Activated CD4-positive, alpha-beta T cell treated with anti-CD3 and anti-CD28 coated beads, Interleukin-2, amount 10 ng/mL, durations not matched to agents 24 days and 14 days (primary cell): ENCODE measurements around the gene RASGRP4. TPM values are rescaled to one million over a fixed set of nuclear protein-coding genes. Genes with fewer than 3 reads are reported as not detected.
"Not testable (repeated sequence)": the region's sequence is repeated elsewhere in the genome, so short reads cannot be mapped to it uniquely, and the experiment has no call there.

Experiments used
- DNase-seq: peaks from one replicate; pipeline ENCODE4 v3.0.0; 2022
- H3K27ac Mint-ChIP-seq: one replicate; pipeline ENCODE4 v1.8.0; 2022; ENCODE audit warnings: mild to moderate bottlenecking, mixed read lengths
- H3K27me3 Mint-ChIP-seq: one replicate; pipeline ENCODE4 v1.8.0; 2022; ENCODE audit warnings: mixed read lengths
- H3K36me3 Mint-ChIP-seq: one replicate; pipeline ENCODE4 v1.8.0; 2022; ENCODE audit warnings: low read depth, mild to moderate bottlenecking, mixed read lengths
- H3K4me1 Mint-ChIP-seq: one replicate; pipeline ENCODE4 v1.8.0; 2021; ENCODE audit warnings: mixed read lengths
- H3K4me3 Mint-ChIP-seq: one replicate; pipeline ENCODE4 v1.8.0; 2022; ENCODE audit warnings: mild to moderate bottlenecking, moderate library complexity, mixed read lengths
- H3K9me3 Mint-ChIP-seq: one replicate; pipeline ENCODE4 v1.8.0; 2021; ENCODE audit warnings: mixed read lengths
- intact Hi-C: fragments of 100-400 bp; cut with micrococcal nuclease; formaldehyde crosslinking; loops from one replicate; pipeline ENCODE4 v1.15.1; 2023
- total RNA-seq: library from RNA; stranded (reverse); gene quantifications from 2 replicates; pipeline ENCODE4 v1.2.3, GENCODE V29; 2022

Gene RASGRP4, protein sequence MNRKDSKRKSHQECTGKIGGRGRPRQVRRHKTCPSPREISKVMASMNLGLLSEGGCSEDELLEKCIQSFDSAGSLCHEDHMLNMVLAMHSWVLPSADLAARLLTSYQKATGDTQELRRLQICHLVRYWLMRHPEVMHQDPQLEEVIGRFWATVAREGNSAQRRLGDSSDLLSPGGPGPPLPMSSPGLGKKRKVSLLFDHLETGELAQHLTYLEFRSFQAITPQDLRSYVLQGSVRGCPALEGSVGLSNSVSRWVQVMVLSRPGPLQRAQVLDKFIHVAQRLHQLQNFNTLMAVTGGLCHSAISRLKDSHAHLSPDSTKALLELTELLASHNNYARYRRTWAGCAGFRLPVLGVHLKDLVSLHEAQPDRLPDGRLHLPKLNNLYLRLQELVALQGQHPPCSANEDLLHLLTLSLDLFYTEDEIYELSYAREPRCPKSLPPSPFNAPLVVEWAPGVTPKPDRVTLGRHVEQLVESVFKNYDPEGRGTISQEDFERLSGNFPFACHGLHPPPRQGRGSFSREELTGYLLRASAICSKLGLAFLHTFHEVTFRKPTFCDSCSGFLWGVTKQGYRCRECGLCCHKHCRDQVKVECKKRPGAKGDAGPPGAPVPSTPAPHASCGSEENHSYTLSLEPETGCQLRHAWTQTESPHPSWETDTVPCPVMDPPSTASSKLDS
- 2.1 and 2.2 TPM in 2 replicates for total RNA-seq

DNA sequence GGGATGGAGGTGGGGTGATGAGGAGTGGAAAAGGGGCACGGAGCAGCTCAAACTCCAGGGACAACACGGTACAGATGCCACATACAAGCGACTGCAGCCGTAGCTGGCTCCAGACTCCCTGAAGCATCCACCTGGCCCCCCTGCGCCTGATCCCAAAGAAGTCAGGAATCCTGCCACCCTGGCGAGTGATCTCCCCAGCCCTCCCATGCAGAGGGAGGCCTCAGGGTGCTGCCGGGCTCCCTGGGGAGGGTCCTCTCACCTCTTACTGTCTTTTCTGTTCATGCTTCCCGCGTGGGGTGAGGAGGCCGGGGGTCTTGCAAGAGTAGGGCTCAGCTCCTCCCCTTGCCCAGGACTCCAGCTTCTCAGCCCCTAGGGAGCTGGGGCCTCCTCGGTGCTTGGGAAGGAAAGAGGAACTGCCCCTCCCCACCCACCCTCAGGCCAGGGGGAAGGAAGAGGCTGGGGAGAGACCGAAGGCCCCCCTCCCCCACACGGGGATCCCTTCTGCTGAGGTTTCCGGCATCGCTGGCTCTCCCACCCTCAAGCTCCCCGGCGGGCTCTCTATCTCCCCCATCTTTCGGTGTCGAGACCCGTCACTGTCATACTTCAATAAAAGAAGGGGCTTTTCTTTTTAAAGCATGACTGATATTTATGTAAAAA is at the start of gene RASGRP4:
Gene RASGRP4, minus strand, starts transcription at position 410 of the 657 bp plus-strand sequence. Its CDS starts 128 bp downstream, at position 282.
- no peaks in the 10 kb centered on the region for H3K9me3 Mint-ChIP-seq
- DNase-seq: peak; percentile 75
- peaks cover 27% of the 10 kb centered on the region for H3K4me1 Mint-ChIP-seq
- no peaks in the 10 kb centered on the region for H3K36me3 Mint-ChIP-seq
- intact Hi-C loops: loop anchor here (2.0 kb wide), 1 partner anchor 23 kb away; the partner anchor contains the start of gene FAM98C
- H3K4me3 Mint-ChIP-seq: peak within 1 kb of the TSS; percentile 52
- peak within 1 kb of the TSS; percentile 86 for H3K27ac Mint-ChIP-seq
- H3K27me3 Mint-ChIP-seq: peaks cover 2% of the 10 kb centered on the region

DNA sequence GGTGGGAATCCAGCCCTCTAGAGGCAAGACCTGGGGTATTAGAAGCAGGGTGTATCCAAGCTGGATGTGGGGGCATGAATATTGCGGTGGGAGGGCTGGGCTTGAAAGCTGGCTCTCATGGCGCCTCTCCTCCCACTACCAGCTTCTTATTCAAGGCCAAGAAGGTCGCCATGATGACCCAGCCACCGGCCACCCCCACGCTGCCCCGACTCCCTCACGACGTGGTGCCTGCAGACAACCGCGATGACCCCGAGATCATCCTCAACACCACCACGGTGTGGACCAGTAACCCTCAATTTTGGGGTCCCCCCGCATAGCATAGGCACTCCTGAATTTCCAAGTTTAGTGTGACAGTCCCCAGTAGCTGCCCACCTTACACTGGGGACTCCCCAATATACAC is 49.2 kb upstream of the RASGRP4 start:
- Mint-ChIP-seq H3K27me3 (peaks cover 4% of the 10 kb centered on the region), H3K36me3 (no peaks in the 10 kb centered on the region), H3K9me3 (no peaks in the 10 kb centered on the region), H3K4me1 (no peaks in the 10 kb centered on the region), H3K27ac (no peak overlapping the region), H3K4me3 (no peak overlapping the region)
- DNase-seq: no peak
- intact Hi-C loops: no loop called here

DNA sequence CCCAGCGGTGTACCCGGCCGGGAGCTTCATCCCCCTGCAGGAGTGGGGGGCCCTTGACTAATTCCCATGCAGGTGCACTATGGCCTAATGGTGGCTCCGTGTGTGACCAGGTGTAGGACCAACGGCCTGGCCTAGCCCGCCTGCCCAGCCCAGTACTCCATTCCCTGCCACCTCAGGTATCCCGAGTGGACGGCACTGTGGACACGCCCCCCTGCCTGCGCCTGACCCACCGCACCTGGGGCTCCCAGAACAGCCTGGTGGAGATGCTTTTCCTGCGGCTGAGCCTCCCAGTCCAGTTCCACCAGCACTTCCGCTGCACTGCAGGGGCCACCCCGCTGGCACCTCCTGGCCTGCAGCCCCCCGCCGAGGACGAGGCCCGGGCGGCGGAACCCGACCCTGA is 47.2 kb upstream of the RASGRP4 start:
- intact Hi-C loops: no loop called here
- DNase-seq: no peak
- Mint-ChIP-seq H3K36me3 (no peaks in the 10 kb centered on the region), H3K27me3 (peaks cover 4% of the 10 kb centered on the region), H3K9me3 (no peaks in the 10 kb centered on the region), H3K27ac (no peak overlapping the region), H3K4me1 (no peaks in the 10 kb centered on the region), H3K4me3 (no peak overlapping the region)

DNA sequence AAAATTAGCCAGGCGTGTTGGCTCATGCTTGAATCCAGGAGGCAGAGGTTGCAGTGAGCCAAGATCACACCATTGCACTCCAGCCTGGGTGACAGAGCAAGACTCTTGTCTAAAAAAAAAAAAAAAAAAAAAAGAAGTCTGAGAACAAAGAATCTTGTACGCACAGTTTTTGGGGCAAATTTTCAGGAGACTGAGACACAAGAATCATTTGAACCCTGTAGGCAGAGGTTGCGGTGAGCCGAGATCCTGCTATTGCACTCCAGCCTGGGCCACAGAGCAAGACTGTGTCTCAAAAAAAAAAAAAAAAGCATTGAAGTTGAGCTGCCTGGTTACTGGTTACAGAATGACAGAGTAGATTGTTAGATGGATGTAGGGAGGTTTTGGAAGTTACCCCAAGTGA is 46.7 kb upstream of the RASGRP4 start:
- H3K4me1 Mint-ChIP-seq, H3K36me3 Mint-ChIP-seq, H3K9me3 Mint-ChIP-seq, H3K27ac Mint-ChIP-seq, DNase-seq, H3K4me3 Mint-ChIP-seq, H3K27me3 Mint-ChIP-seq, intact Hi-C loops: not testable (repeated sequence)

DNA sequence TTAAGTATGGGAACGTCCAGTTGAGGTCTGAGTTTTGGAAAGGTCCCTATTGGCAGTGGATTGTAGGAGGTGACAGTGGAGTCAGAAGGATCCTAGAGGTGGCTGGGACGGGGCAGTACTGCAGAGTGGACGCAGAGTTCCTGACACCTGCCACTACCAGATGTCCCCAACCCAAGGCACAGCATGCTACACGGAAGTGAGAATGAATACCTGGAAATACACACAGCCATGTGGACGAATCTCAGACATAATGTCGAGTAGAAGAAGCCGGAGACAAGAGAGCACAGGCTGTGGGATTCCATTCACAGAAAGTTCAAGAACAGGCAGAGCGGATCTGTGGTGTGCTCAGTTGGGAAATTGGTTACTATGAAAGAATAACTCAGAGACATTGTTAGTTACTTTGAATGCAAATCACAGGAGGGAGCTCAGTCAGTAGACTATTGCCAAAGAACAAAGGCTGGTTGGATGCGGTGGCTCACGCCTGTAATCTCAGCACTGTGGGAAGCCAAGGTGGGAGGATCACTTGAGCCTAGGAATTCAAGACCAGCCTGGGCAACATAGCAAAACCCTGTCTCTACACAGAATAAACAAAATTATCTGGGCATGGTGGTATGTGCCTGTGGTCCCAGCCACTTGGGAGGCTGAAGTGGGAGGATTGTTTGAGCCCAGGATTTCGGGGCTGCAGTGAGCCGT is 44.9 kb upstream of the RASGRP4 start:
- Mint-ChIP-seq H3K9me3 (no peaks in the 10 kb centered on the region), H3K27me3 (peaks cover 2% of the 10 kb centered on the region), H3K4me1 (no peaks in the 10 kb centered on the region), H3K36me3 (no peaks in the 10 kb centered on the region), H3K27ac (no peak overlapping the region), H3K4me3 (no peak overlapping the region)
- intact Hi-C loops: no loop called here
- no peak for DNase-seq

DNA sequence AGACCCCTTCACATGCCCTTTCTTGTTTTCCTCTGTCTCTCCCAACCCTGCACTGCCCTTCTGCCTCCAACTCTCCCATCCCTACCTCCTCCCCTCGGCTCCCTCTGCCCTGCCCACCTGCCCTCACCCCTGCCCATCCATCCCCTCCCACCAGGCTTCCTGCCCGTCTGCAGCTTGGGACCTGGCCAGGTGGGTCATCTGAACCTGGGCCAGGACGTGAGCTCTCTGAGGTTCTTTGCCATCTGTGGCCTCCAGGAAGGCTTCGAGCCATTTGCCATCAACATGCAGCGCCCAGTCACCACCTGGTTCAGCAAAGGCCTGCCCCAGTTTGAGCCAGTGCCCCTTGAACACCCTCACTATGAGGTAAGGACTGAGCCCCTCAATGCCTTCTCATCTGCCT is 43.1 kb upstream of the RASGRP4 start:
- H3K27me3 Mint-ChIP-seq: peaks cover 2% of the 10 kb centered on the region
- DNase-seq: no peak
- H3K36me3 Mint-ChIP-seq: no peaks in the 10 kb centered on the region
- no peaks in the 10 kb centered on the region for H3K4me1 Mint-ChIP-seq
- intact Hi-C loops: no loop called here
- no peak overlapping the region for H3K4me3 Mint-ChIP-seq
- no peaks in the 10 kb centered on the region for H3K9me3 Mint-ChIP-seq
- no peak overlapping the region for H3K27ac Mint-ChIP-seq

DNA sequence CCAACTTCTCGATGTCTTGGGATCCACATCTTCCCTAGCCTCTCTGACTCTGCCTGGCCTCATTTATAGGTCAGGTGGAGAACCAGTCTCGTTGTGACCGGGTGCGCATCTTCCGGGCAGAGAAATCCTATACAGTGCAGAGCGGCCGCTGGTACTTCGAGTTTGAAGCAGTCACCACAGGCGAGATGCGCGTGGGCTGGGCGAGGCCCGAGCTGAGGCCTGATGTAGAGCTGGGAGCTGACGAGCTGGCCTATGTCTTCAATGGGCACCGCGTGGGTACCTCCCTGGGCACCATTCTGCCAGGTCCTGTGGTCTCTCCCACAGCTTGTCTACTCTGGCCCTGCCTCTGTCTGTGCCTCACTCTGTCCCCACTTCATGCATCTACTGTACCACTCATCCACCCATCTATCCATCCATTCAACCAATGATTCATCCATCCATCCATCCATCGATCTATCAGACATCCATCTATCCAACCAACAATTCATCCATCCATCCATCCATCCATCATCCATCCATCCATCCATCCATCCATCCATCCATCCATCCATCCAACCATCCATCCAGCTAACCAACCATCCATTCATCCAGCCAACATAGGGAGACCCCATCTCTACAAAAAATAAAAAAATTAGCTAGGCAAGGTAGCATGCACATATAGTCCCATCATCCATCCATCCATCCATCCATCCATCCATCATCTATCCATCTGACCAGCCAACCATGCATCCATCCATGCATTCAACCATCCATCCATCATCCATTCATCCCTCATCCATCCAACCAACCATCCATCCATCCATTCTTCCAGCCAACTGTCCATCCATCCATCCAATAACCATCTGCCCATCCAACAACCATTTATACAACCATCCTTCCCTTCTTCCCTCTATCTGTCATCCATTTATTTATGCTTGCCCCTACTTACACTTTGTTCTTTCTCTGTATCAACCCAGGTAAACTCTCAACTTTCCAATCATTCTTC is 41.8 kb upstream of the RASGRP4 start:
- Mint-ChIP-seq H3K36me3 (no peaks in the 10 kb centered on the region), H3K27ac (no peak overlapping the region), H3K27me3 (peaks cover 2% of the 10 kb centered on the region), H3K4me1 (no peaks in the 10 kb centered on the region), H3K4me3 (no peak overlapping the region), H3K9me3 (no peaks in the 10 kb centered on the region)
- intact Hi-C loops: no loop called here
- no peak for DNase-seq

DNA sequence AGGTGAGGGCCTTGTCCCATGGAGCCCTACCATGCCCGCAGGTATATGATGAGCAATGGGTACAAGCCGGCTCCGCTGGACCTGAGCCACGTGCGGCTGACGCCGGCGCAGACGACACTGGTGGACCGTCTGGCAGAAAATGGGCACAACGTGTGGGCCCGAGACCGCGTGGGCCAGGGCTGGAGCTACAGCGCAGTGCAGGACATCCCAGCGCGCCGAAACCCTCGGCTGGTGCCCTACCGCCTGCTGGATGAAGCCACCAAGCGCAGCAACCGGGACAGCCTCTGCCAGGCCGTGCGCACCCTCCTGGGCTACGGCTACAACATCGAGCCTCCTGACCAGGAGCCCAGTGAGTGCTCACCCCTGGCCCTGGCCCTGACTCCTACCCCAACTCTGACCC is 40.0 kb upstream of the RASGRP4 start:
- H3K36me3 Mint-ChIP-seq: no peaks in the 10 kb centered on the region
- DNase-seq: no peak
- H3K27ac Mint-ChIP-seq: no peak overlapping the region
- H3K9me3 Mint-ChIP-seq: no peaks in the 10 kb centered on the region
- H3K27me3 Mint-ChIP-seq: no peaks in the 10 kb centered on the region
- intact Hi-C loops: no loop called here
- no peak overlapping the region for H3K4me3 Mint-ChIP-seq
- H3K4me1 Mint-ChIP-seq: no peaks in the 10 kb centered on the region

DNA sequence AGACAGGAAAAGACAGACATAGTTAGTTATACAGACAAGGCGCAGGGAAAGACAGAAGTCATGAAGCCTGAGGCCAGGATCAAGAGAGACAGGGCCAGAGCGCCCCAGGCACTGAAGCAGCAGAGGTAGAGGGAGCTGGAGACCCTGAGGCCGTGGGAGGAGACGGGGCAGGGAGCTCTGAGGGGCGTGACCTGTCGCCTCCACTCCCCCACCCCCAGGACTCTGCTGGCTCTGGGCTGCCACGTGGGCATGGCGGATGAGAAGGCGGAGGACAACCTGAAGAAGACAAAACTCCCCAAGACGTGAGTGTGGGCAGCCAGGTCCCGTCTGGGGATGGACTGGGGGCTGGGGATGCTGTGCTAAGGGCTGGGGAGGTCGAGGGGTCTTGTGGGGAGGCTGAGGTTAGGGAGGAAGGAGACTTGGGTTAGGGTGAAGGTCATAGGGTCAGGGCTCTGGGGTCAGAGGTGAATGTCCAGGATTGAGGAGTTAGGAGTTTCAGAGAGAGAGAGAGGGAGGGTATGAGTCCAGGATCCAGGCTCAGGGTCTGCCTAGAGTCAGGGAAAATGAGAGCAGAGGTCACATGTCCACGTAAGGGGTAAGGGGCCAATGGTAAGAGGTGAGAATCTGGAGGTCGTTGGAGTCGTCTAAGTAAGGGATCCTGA is 38.5 kb upstream of the RASGRP4 start:
- Mint-ChIP-seq H3K27ac (no peak overlapping the region), H3K4me3 (no peak overlapping the region), H3K4me1 (no peaks in the 10 kb centered on the region), H3K36me3 (no peaks in the 10 kb centered on the region), H3K27me3 (no peaks in the 10 kb centered on the region), H3K9me3 (no peaks in the 10 kb centered on the region)
- intact Hi-C loops: no loop called here
- no peak for DNase-seq

DNA sequence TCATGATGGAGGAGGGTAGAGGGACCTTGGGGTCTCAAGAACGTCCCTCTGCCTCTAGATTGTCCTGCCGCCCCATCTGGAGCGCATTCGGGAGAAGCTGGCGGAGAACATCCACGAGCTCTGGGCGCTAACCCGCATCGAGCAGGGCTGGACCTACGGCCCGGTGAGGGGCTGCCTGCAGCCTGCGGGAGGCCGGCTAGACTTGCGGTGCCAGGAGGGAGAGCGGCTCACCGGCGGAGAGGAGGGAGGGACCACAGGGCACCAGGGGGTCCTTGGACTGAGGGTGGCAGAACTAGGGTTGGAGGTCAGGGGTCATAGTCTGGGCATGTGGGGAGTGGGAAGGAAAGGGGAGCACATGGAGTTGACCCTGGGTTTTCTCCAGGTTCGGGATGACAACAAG is 37.3 kb upstream of the RASGRP4 start:
- no peak for DNase-seq
- no peaks in the 10 kb centered on the region for H3K36me3 Mint-ChIP-seq
- no peaks in the 10 kb centered on the region for H3K9me3 Mint-ChIP-seq
- no peak overlapping the region for H3K4me3 Mint-ChIP-seq
- H3K4me1 Mint-ChIP-seq: no peaks in the 10 kb centered on the region
- H3K27ac Mint-ChIP-seq: no peak overlapping the region
- intact Hi-C loops: no loop called here
- H3K27me3 Mint-ChIP-seq: no peaks in the 10 kb centered on the region

DNA sequence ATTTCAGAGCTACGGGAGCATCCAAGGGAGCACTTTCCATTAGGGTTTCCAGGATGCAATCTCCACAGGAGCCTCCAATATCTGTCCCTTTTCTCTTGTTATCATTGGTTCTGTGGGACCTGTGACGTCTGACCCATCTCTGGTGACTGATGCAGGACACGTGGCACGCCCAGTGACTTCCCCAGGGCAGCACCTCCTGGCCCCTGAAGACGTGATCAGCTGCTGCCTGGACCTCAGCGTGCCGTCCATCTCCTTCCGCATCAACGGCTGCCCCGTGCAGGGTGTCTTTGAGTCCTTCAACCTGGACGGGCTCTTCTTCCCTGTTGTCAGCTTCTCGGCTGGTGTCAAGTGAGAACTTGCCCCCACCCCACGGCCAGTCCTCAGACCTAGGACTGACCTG is 33.0 kb upstream of the RASGRP4 start:
- H3K4me3 Mint-ChIP-seq: no peak overlapping the region
- intact Hi-C loops: no loop called here
- no peak overlapping the region for H3K27ac Mint-ChIP-seq
- H3K4me1 Mint-ChIP-seq: no peaks in the 10 kb centered on the region
- H3K9me3 Mint-ChIP-seq: no peaks in the 10 kb centered on the region
- no peaks in the 10 kb centered on the region for H3K36me3 Mint-ChIP-seq
- DNase-seq: no peak
- no peaks in the 10 kb centered on the region for H3K27me3 Mint-ChIP-seq

DNA sequence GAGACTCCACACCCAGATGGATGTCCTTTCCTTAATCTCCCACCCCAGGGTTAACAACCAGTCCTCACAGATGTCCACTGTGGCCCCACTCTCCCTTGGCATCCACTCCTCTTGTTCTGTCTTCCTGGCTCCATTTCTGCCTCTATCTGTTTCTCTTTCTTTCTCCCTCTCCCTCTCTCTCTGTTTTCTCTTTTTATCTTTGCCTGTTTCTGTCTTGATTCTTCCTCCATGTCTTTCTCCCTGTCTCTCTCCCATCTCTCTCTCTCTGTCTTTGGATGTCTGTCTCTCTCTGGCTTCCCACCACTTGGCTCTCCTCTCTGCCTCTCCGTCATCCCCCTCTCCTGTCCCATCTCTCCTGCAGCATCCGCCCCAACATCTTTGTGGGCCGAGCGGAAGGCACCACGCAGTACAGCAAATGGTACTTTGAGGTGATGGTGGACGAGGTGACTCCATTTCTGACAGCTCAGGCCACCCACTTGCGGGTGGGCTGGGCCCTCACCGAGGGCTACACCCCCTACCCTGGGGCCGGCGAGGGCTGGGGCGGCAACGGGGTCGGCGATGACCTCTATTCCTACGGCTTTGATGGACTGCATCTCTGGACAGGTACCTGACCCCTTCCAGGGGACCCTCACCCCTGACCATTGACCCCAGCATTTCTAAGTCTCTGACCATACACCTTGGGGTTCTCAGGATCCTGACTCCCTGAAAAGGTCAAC is 31.8 kb upstream of the RASGRP4 start:
- peaks cover 5% of the 10 kb centered on the region for H3K9me3 Mint-ChIP-seq
- no peak overlapping the region for H3K4me3 Mint-ChIP-seq
- no peak for DNase-seq
- peaks cover 5% of the 10 kb centered on the region for H3K4me1 Mint-ChIP-seq
- H3K27me3 Mint-ChIP-seq: no peaks in the 10 kb centered on the region
- intact Hi-C loops: no loop called here
- no peak overlapping the region for H3K27ac Mint-ChIP-seq
- H3K36me3 Mint-ChIP-seq: no peaks in the 10 kb centered on the region
